PC-3 (cell line): Measurements from ENCODE around the gene LAMP2. TPM values are rescaled to one million over a fixed set of nuclear protein-coding genes. Genes with fewer than 3 reads are reported as not detected.

Source experiments
- ATAC-seq: fragments of 200-7000 bp; cut with Tn5 transposase; 2 replicates; pipeline ENCODE4 v1.9.1; 2020; ENCODE audit warnings: mild to moderate bottlenecking, moderate library complexity
- BruUV-seq: library from RNA; stranded (reverse); fragments of 400-500 nt; replicated peaks from 2 replicates; lab custom pipeline; 2021; lab: Mats Ljungman, UMichigan
- CTCF ChIA-PET: fragments of 300-600 bp; sonication (Branson Sonifier 250); formaldehyde crosslinking; loops from one replicate; lab custom pipeline; 2022; ENCODE audit warnings: antibody characterized with exemption; lab: Charles Lee
- POLR2A ChIA-PET: fragments of 300-600 bp; sonication (Branson Sonifier 250); formaldehyde crosslinking; loops from one replicate; lab custom pipeline; 2022; ENCODE audit warnings: antibody characterized with exemption; ENCODE audit not compliant: unreplicated experiment; lab: Charles Lee
- DNase-seq: peaks from one replicate; pipeline ENCODE4 v3.0.0-alpha.2; 2015
- H2AFZ ChIP-seq: fragments of 300-600 bp; sonication (generic); 2 replicates; pipeline ENCODE4 v1.6.0; 2016; ENCODE audit warnings: antibody characterized with exemption, low read length
- H3F3A ChIP-seq: fragments of 300-600 bp; sonication (generic); one replicate; pipeline ENCODE4 v1.6.0; 2017; ENCODE audit warnings: antibody characterized with exemption, low read length, control low read depth, mild to moderate bottlenecking; ENCODE audit not compliant: unreplicated experiment
- H3K27ac ChIP-seq: fragments of 300-600 bp; sonication (generic); 2 replicates; pipeline ENCODE4 v1.5.1; 2016; ENCODE audit warnings: mild to moderate bottlenecking, low read length
- H3K27me3 ChIP-seq: fragments of 300-600 bp; sonication (generic); 2 replicates; pipeline ENCODE4 v1.6.1; 2016; ENCODE audit warnings: low read length, mixed read lengths
- H3K36me3 ChIP-seq: fragments of 300-600 bp; sonication (generic); 2 replicates; pipeline ENCODE4 v1.6.1; 2016; ENCODE audit warnings: low read depth, mixed run types, low read length, mixed read lengths
- H3K4me1 ChIP-seq: fragments of 300-600 bp; sonication (generic); 2 replicates; pipeline ENCODE4 v1.5.1; 2016; ENCODE audit warnings: low read length; ENCODE audit not compliant: insufficient read depth
- H3K4me2 ChIP-seq: fragments of 300-600 bp; sonication (generic); 2 replicates; pipeline ENCODE4 v1.6.0; 2016; ENCODE audit warnings: low read length
- H3K4me3 ChIP-seq: fragments of 300-600 bp; sonication (generic); 2 replicates; pipeline ENCODE4 v1.5.1; 2016; ENCODE audit warnings: mild to moderate bottlenecking, low read length, mixed read lengths
- H3K79me2 ChIP-seq: fragments of 300-600 bp; sonication (generic); 2 replicates; pipeline ENCODE4 v1.6.1; 2017; ENCODE audit warnings: low read length, mixed read lengths
- H3K9ac ChIP-seq: fragments of 300-600 bp; sonication (generic); 2 replicates; pipeline ENCODE4 v1.6.0; 2016; ENCODE audit warnings: mild to moderate bottlenecking, low read length
- H3K9me2 ChIP-seq: fragments of 300-600 bp; sonication (generic); replicated peaks from 2 replicates; pipeline ENCODE4 v1.6.1; 2016; ENCODE audit warnings: mixed run types, low read length, mixed read lengths
- H3K9me3 ChIP-seq: fragments of 300-600 bp; sonication (generic); 2 replicates; pipeline ENCODE4 v1.6.1; 2016; ENCODE audit warnings: low read length, mixed read lengths
- H4K20me1 ChIP-seq: fragments of 300-600 bp; sonication (generic); 2 replicates; pipeline ENCODE4 v1.6.1; 2016; ENCODE audit warnings: low read length, mixed read lengths
- CTCF ChIP-seq: fragments of 300-600 bp; sonication (generic); conservative IDR thresholded peaks from 2 replicates; pipeline ENCODE4 v1.5.1; 2017; ENCODE audit warnings: antibody characterized with exemption, low read depth, mild to moderate bottlenecking, low read length
- EZH2 ChIP-seq: fragments of 300-600 bp; sonication (generic); IDR thresholded peaks from one replicate; pipeline ENCODE4 v1.6.1; 2017; ENCODE audit warnings: antibody characterized with exemption, mild to moderate bottlenecking, low read length; ENCODE audit not compliant: unreplicated experiment
- EZH2phosphoT487 ChIP-seq: fragments of 300-600 bp; sonication (generic); IDR thresholded peaks from 2 replicates; pipeline ENCODE4 v1.6.1; 2018; ENCODE audit warnings: mild to moderate bottlenecking, antibody characterized with exemption, low read length, borderline replicate concordance
- intact Hi-C: fragments of 100-400 bp; cut with micrococcal nuclease; formaldehyde crosslinking; loops from 2 replicates; pipeline ENCODE4 v1.9.0; 2023
- total RNA-seq: library from RNA; depleted of rRNA; stranded (reverse); fragments of >200 nt; gene quantifications from 2 replicates; pipeline ENCODE4 v1.2.3, GENCODE V29; 2014

Gene LAMP2
- total RNA-seq, 1 experiment from 2014 or later, result 53.8 TPM

DNA sequence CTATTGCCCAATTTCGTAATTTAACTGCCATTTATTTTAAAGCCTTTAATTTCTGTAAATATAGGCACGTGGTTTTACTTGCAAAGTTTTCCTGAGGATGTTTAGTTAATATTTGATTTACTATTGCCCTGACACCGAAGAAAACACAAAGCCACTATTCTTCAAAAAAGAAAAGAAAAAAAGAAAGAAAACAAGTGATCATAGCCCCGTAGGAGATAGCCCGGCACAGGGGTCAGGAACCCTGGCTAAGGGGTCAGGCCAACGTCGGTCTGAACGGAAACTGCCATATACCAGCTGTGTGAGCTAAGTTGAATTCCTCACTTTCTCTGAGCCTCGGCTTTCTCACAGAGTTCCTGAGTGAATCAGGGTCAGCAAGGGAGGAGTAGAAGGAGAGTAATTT, 17.7 kb upstream of the LAMP2 start:
- ATAC-seq (no peak), DNase-seq (no peak)
- ChIA-PET CTCF (interaction anchor here (0.6 to 1.6 kb wide), 3 partner anchors 12 to 118 kb away, joined by 5 to 15 read pairs (median 6); no protein-coding TSS in a partner anchor), POLR2A (no interaction called here)
- H3K9me2 ChIP-seq, result no peaks in the 10 kb centered on the region
- H3K36me3 ChIP-seq, result no peaks in the 10 kb centered on the region
- no peak overlapping the region; the same call in 1 of the 2 replicates for H3K4me2 ChIP-seq
- no peak overlapping the region for H2AFZ ChIP-seq
- H3K27ac ChIP-seq, result no peak overlapping the region
- H3K9ac ChIP-seq, result no peak overlapping the region
- no peak overlapping the region for H3K4me3 ChIP-seq
- H3F3A ChIP-seq, result no peaks in the 10 kb centered on the region
- BruUV-seq, result no TSS peak
- H3K79me2 ChIP-seq, result no peaks in the 10 kb centered on the region
- intact Hi-C loops, result loop anchor here (1.0 kb wide), 1 partner anchor 17 kb away; the partner anchor contains the start of gene LAMP2
- no peaks in the 10 kb centered on the region for H4K20me1 ChIP-seq
- TF ChIP-seq EZH2phosphoT487, result no peak
- no peak for TF ChIP-seq EZH2
- no peak for TF ChIP-seq CTCF
- peaks cover 9% of the 10 kb centered on the region; the same call in 1 of the 2 replicates for H3K4me1 ChIP-seq
- no peaks in the 10 kb centered on the region for H3K27me3 ChIP-seq
- H3K9me3 ChIP-seq, result no peaks in the 10 kb centered on the region

GRCh38 chrX:120485638-120486520, 16.8 kb upstream of the LAMP2 start:
- Histone ChIP-seq H3K79me2 (no peaks in the 10 kb centered on the region), H3K9ac (peak overlapping the region; percentile 72), H3K4me1 (peaks cover 9% of the 10 kb centered on the region; the same call in 1 of the 2 replicates), H3F3A (no peaks in the 10 kb centered on the region), H3K27me3 (no peaks in the 10 kb centered on the region), H3K4me2 (peak overlapping the region; percentile 84), H2AFZ (peak overlapping the region; percentile 92), H3K4me3 (peak overlapping the region; percentile 64), H4K20me1 (no peaks in the 10 kb centered on the region), H3K9me3 (no peaks in the 10 kb centered on the region), H3K36me3 (no peaks in the 10 kb centered on the region), H3K9me2 (no peaks in the 10 kb centered on the region), H3K27ac (peak overlapping the region; percentile 76)
- ChIA-PET POLR2A (interaction anchor here (0.7 kb wide), 1 partner anchor 261 kb away, joined by 7 read pairs; no protein-coding TSS in a partner anchor), CTCF (interaction anchor here (0.5 to 1.6 kb wide), 10 partner anchors 10 to 1016 kb away, joined by 3 to 15 read pairs (median 4); no protein-coding TSS in a partner anchor)
- intact Hi-C loops, result loop anchor here (1.0 kb wide), 1 partner anchor 17 kb away; the partner anchor contains the start of gene LAMP2
- peak; percentile 86 for DNase-seq
- TF ChIP-seq EZH2 (no peak), EZH2phosphoT487 (no peak), CTCF (peak; percentile 68)
- peak; percentile 93 for ATAC-seq
- TSS peak; percentile 50 for BruUV-seq
